OCI-LY1 (cell line): Measurements from ENCODE around the gene ZNF786.

ENCODE experiments used
- CTCF ChIP-seq: fragments of 200-600 bp; sonication (generic), shearing (Covaris generic); IDR thresholded peaks from 2 replicates; pipeline ENCODE4 v1.5.1; 2017; ENCODE audit warnings: mild to moderate bottlenecking, antibody characterized with exemption, low read length, moderate library complexity, mixed read lengths
- EZH2 ChIP-seq: fragments of 200-600 bp; sonication (generic), shearing (Covaris generic); IDR thresholded peaks from 2 replicates; pipeline ENCODE4 v1.8.0; 2017; ENCODE audit warnings: borderline replicate concordance, mixed run types, mild to moderate bottlenecking, antibody characterized with exemption, low read length, moderate library complexity, mixed read lengths

- no peak for TF ChIP-seq CTCF
- no peak for TF ChIP-seq EZH2
Observed at GRCh38 chr7:149027055-149027454, 63.5 kb downstream of the ZNF786 start.
